Measurements from ENCODE around the gene PDZRN4.
"Not testable (repeated sequence)": the region's sequence is repeated elsewhere in the genome, so short reads cannot be mapped to it uniquely, and the experiment has no call there.

The PDZRN4 gene

GRCh38 chr12:41604830-41605229 is 416.7 kb downstream of the PDZRN4 start:
- TF ChIP-seq CTCF (IDR thresholded peaks at IDR 0.05; ENCODE audit: insufficient read depth, low read depth, low read length, missing control alignments), result no peak
- H3K4me3 ChIP-seq (ENCODE audit: low read depth, low read length), result no peak overlapping the region
- DNase-seq (ENCODE audit: low read depth), result no peak

GRCh38 chr12:41605545-41606305 is 417.6 kb downstream of the PDZRN4 start:
- DNase-seq (ENCODE audit: low read depth), result peak; percentile 9
- no peak overlapping the region for H3K4me3 ChIP-seq (ENCODE audit: low read depth, low read length)
- TF ChIP-seq CTCF (IDR thresholded peaks at IDR 0.05; ENCODE audit: insufficient read depth, low read depth, low read length, missing control alignments), result no peak

GRCh38 chr12:41606468-41607445 is 418.6 kb downstream of the PDZRN4 start:
- DNase-seq (ENCODE audit: low read depth), result no peak
- H3K4me3 ChIP-seq (ENCODE audit: low read depth, low read length), result no peak overlapping the region
- no peak for TF ChIP-seq CTCF (IDR thresholded peaks at IDR 0.05; ENCODE audit: insufficient read depth, low read depth, low read length, missing control alignments)

GRCh38 chr12:41612892-41613557 is 424.9 kb downstream of the PDZRN4 start:
- DNase-seq (ENCODE audit: low read depth), result no peak
- TF ChIP-seq CTCF (IDR thresholded peaks at IDR 0.05; ENCODE audit: insufficient read depth, low read depth, low read length, missing control alignments), result no peak
- H3K4me3 ChIP-seq (ENCODE audit: low read depth, low read length), result no peak overlapping the region

GRCh38 chr12:41615174-41615573 is 427.1 kb downstream of the PDZRN4 start:
- DNase-seq (ENCODE audit: low read depth); H3K4me3 ChIP-seq (ENCODE audit: low read depth, low read length): not testable (repeated sequence)

GRCh38 chr12:41619705-41620104 is 431.6 kb downstream of the PDZRN4 start:
- no peak for TF ChIP-seq CTCF (IDR thresholded peaks at IDR 0.05; ENCODE audit: insufficient read depth, low read depth, low read length, missing control alignments)
- H3K4me3 ChIP-seq (ENCODE audit: low read depth, low read length), result no peak overlapping the region
- DNase-seq (ENCODE audit: low read depth), result no peak

GRCh38 chr12:41621291-41621690 is 433.2 kb downstream of the PDZRN4 start:
- no peak for TF ChIP-seq CTCF (IDR thresholded peaks at IDR 0.05; ENCODE audit: insufficient read depth, low read depth, low read length, missing control alignments)
- no peak for DNase-seq (ENCODE audit: low read depth)
- H3K4me3 ChIP-seq (ENCODE audit: low read depth, low read length), result no peak overlapping the region
